Neural cell (in vitro differentiated cells): ENCODE data around the gene C16orf74.

Source experiments
- CTCF ChIP-seq: fragments of 450-650 bp; IDR thresholded peaks from 2 replicates; pipeline ENCODE4 v1.5.1; 2014; ENCODE audit warnings: antibody characterized with exemption, mild to moderate bottlenecking, moderate library complexity; ENCODE audit not compliant: poor library complexity, severe bottlenecking
- EP300 ChIP-seq: fragments of 450-650 bp; conservative IDR thresholded peaks from 2 replicates; pipeline ENCODE4 v1.6.1; 2014; ENCODE audit warnings: antibody characterized with exemption, mild to moderate bottlenecking, moderate library complexity; ENCODE audit not compliant: poor library complexity, severe bottlenecking
- EZH2 ChIP-seq: fragments of 200-600, 300-800 bp; shearing (Covaris generic), sonication (generic); IDR thresholded peaks from 2 replicates; pipeline ENCODE4 v1.6.1; 2014; ENCODE audit warnings: antibody characterized with exemption, low read length, borderline replicate concordance, mild to moderate bottlenecking; ENCODE audit not compliant: insufficient read depth, poor library complexity, severe bottlenecking
- MXI1 ChIP-seq: fragments of 450-650 bp; conservative IDR thresholded peaks from 2 replicates; pipeline ENCODE4 v1.6.1; 2014; ENCODE audit warnings: antibody characterized with exemption, mild to moderate bottlenecking; ENCODE audit not compliant: poor library complexity, severe bottlenecking
- POLR2AphosphoS5 ChIP-seq: IDR thresholded peaks from 2 replicates; pipeline ENCODE4 v1.6.1; 2012
- SMC3 ChIP-seq: fragments of 450-650 bp; conservative IDR thresholded peaks from 2 replicates; pipeline ENCODE4 v1.6.1; 2014; ENCODE audit warnings: antibody characterized with exemption, mild to moderate bottlenecking, moderate library complexity; ENCODE audit not compliant: poor library complexity
- TAF1 ChIP-seq: IDR thresholded peaks from 2 replicates; pipeline ENCODE4 v1.6.1; 2012; ENCODE audit warnings: low read depth
- TF ChIP-seq, protein P1 (sequence below): IDR thresholded peaks from 2 replicates; pipeline ENCODE4 v1.6.1; 2012; ENCODE audit warnings: borderline replicate concordance

DNA sequence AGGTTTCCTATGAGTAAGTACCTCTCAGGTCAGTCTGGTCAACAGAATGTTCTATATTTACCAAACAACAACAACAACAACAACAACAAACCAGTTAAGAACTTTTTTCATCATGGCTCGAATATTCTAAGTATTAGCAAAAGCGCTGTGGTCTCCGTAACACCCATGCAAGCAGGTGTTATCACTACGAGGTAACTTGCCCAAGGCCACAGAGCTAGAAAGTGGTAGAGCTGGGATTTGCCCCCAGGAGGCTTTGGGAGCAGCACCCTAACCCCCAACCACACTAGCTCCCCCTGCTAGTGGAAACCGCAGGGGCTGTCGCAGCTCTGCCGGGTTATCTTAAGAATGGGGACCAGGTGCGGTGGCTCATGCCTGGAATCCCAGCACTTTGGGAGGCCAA lies 23.9 kb upstream of the C16orf74 start:
- TF ChIP-seq, protein P1, sequence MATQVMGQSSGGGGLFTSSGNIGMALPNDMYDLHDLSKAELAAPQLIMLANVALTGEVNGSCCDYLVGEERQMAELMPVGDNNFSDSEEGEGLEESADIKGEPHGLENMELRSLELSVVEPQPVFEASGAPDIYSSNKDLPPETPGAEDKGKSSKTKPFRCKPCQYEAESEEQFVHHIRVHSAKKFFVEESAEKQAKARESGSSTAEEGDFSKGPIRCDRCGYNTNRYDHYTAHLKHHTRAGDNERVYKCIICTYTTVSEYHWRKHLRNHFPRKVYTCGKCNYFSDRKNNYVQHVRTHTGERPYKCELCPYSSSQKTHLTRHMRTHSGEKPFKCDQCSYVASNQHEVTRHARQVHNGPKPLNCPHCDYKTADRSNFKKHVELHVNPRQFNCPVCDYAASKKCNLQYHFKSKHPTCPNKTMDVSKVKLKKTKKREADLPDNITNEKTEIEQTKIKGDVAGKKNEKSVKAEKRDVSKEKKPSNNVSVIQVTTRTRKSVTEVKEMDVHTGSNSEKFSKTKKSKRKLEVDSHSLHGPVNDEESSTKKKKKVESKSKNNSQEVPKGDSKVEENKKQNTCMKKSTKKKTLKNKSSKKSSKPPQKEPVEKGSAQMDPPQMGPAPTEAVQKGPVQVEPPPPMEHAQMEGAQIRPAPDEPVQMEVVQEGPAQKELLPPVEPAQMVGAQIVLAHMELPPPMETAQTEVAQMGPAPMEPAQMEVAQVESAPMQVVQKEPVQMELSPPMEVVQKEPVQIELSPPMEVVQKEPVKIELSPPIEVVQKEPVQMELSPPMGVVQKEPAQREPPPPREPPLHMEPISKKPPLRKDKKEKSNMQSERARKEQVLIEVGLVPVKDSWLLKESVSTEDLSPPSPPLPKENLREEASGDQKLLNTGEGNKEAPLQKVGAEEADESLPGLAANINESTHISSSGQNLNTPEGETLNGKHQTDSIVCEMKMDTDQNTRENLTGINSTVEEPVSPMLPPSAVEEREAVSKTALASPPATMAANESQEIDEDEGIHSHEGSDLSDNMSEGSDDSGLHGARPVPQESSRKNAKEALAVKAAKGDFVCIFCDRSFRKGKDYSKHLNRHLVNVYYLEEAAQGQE: no peak
- TF ChIP-seq CTCF: no peak
- TF ChIP-seq EZH2: no peak
- TF ChIP-seq POLR2AphosphoS5: no peak
- no peak for TF ChIP-seq EP300
- no peak for TF ChIP-seq SMC3
- no peak for TF ChIP-seq MXI1
- TF ChIP-seq TAF1: no peak
